NCI-H69 (cell line): ENCODE results near the gene MIDN.

Experiments
- DNase-seq: peaks from one replicate; lab custom pipeline; 2025; lab: John Stamatoyannopoulos, UW

MIDN gene

GRCh38 chr19:1233115-1233667, 15.2 kb upstream of the MIDN start:
- no peak for DNase-seq

GRCh38 chr19:1234051-1234954, 14.1 kb upstream of the MIDN start:
- no peak for DNase-seq

- no peak for DNase-seq
Observed at GRCh38 chr19:1234955-1235380, 13.4 kb upstream of the MIDN start.

- peak; percentile 34 for DNase-seq
Observed at GRCh38 chr19:1235625-1236538, 12.5 kb upstream of the MIDN start.

- DNase-seq = peak; percentile 79
Observed at GRCh38 chr19:1236576-1236975, 11.8 kb upstream of the MIDN start.

- peak; percentile 51 for DNase-seq
Observed at GRCh38 chr19:1237027-1237659, 11.2 kb upstream of the MIDN start.

GRCh38 chr19:1237754-1238368, 10.5 kb upstream of the MIDN start, which contains the start of gene CBARP:
Gene CBARP, minus strand, starts transcription at chr19:1238005. Its CDS starts 1,905 bp downstream, at chr19:1236100.
- peak; percentile 77 for DNase-seq

- DNase-seq = no peak
Observed at GRCh38 chr19:1238369-1239303, 9.7 kb upstream of the MIDN start.

GRCh38 chr19:1239420-1239795, 9.0 kb upstream of the MIDN start:
- DNase-seq = no peak

- peak; percentile 96 for DNase-seq
Observed at GRCh38 chr19:1239796-1240737, 8.3 kb upstream of the MIDN start.

GRCh38 chr19:1240925-1241324, 7.5 kb upstream of the MIDN start:
- DNase-seq = no peak

- peak; percentile 97 for DNase-seq
Observed at GRCh38 chr19:1241417-1242095, 6.8 kb upstream of the MIDN start, which contains the start of gene ATP5F1D. Gene ATP5F1D, plus strand, starts transcription at chr19:1241751. Its CDS starts 100 bp downstream, at chr19:1241851.

- DNase-seq = peak; percentile 81
Observed at GRCh38 chr19:1243768-1244692, 4.4 kb upstream of the MIDN start.

GRCh38 chr19:1244693-1245451, 3.5 kb upstream of the MIDN start:
- no peak for DNase-seq

GRCh38 chr19:1245494-1246264, 2.7 kb upstream of the MIDN start:
- DNase-seq = peak; percentile 24
